Heart right ventricle (tissue), 16 donors: ENCODE results near the gene ZNF503. TPM values are rescaled to one million over a fixed set of nuclear protein-coding genes. Genes with fewer than 3 reads are reported as not detected.

ENCODE experiments used
- ATAC-seq, 8 donors: fragments of 200-7000 bp; cut with Tn5 transposase; one replicate each; pipeline ENCODE4 v1.9.1; 2020; ENCODE audit warnings: mild to moderate bottlenecking in 8 of 8, moderate library complexity in 8 of 8, moderate number of reproducible peaks in 1 of 8
- DNase-seq, 2 donors: peaks; one replicate each; pipeline ENCODE4 v3.0.0-alpha.2; 2020
- H3K27ac ChIP-seq, 10 donors: fragments of 200-600 bp; sonication (generic) in 2 of 10; one replicate each; pipeline versions ENCODE4 v1.5.0 to v1.8.0; 2020 to 2022; ENCODE audit warnings: mild to moderate bottlenecking in 3 of 10
- H3K27me3 ChIP-seq, 7 donors: fragments of 200-600 bp; one replicate each; pipeline ENCODE4 v1.8.0; 2021 to 2022; ENCODE audit warnings: mild to moderate bottlenecking in 2 of 7
- H3K36me3 ChIP-seq, 9 donors: fragments of 200-600 bp; sonication (generic) in 1 of 9; one replicate each; pipeline versions ENCODE4 v1.5.0 to v1.8.0; 2020 to 2022; ENCODE audit warnings: mild to moderate bottlenecking in 2 of 9
- H3K4me1 ChIP-seq, 9 donors: fragments of 200-600 bp; sonication (generic) in 1 of 9; one replicate each; pipeline versions ENCODE4 v1.5.0 to v1.8.0; 2020 to 2022; ENCODE audit warnings: mild to moderate bottlenecking in 4 of 9
- H3K4me3 ChIP-seq, 10 donors: fragments of 200-600 bp; sonication (generic) in 2 of 10; one replicate each; pipeline versions ENCODE4 v1.5.0 to v1.8.0; 2020 to 2022; ENCODE audit warnings: mild to moderate bottlenecking in 7 of 10, moderate library complexity in 2 of 10
- H3K9me3 ChIP-seq, 11 donors: fragments of 200-600 bp in 10 of 11; sonication (generic) in 2 of 11; one replicate each; pipeline versions ENCODE4 v1.5.0 to v1.8.0; 2013 to 2022; ENCODE audit warnings: mild to moderate bottlenecking in 2 of 11, control low read depth in 1 of 11, moderate library complexity in 1 of 11
- WGBS, 2 donors: extraction: QIAGEN DNeasy Blood & Tissue Kit; methylation state at CpG; one replicate each; pipeline ENCODE4 v1.1.7; 2013; ENCODE audit warnings: inconsistent platforms in 1 of 2; 5-methylcytosine and 5-hydroxymethylcytosine counted together
- intact Hi-C, 10 donors: fragments of 100-400 bp; cut with DNase I; formaldehyde crosslinking; loops; one replicate each; pipeline versions ENCODE4 v1.11.1 to v1.14.2; 2022
- long read RNA-seq, 3 donors: library from polyadenylated mRNA; unstranded; transcript quantifications; one replicate each; pipeline ENCODE4 v2.0.0, GENCODE V29; 2020 to 2021
- polyA plus RNA-seq, 2 donors: library from polyadenylated mRNA; stranded (reverse); fragments of 200-250 nt; gene quantifications; one replicate each; pipeline ENCODE4 v1.2.3, GENCODE V29; 2013
- total RNA-seq, 10 donors: library from RNA; stranded (reverse); fragmentation: NEBNext Ultra II Directional in 3 of 10; extraction: Animal tissue kit (Norgen Biotek cat#: 25700) in 3 of 10; gene quantifications; one replicate each; pipeline versions ENCODE4 v1.2.1 to v1.2.4, GENCODE V29; 2021 to 2023
- TF ChIP-seq, protein P1 (sequence below), 9 donors: fragments of 200-600 bp; sonication (generic) in 2 of 9; IDR thresholded peaks; one replicate each; pipeline versions ENCODE4 v1.5.0 to v1.8.0; 2021 to 2022; ENCODE audit warnings: antibody characterized with exemption in 9 of 9, mild to moderate bottlenecking in 5 of 9, moderate library complexity in 1 of 9
- donor health status: Arrhythmogenic right ventricular cardiomyopathy.
- donor health status: ischemic (EF 13 %, LVEDD 7.1; RV severe dilation, severe dysfunction).
- donor health status: healthy with polysubstance abuse.
- donor health status: DM: no; HTN: yes; CAD: no.
- donor health status: DM: no; HTN: no; CAD: no.
- donor health status: ischemic (EF 25% LVEDD 6.9; RV normal size, moderate dysfunction).
- donor health status: ischemic (EF 25% LVEDD 5.7; RV mildly dilated, moderate dysfunction).
- donor health status: healthy.
- donor health status: DM: yes; HTN: yes; CAD: no.
- donor health status: Ischemic cardiomyopathy.
- donor health status: ischemic (EF 35%, LVEDD 5.7; RV mildly dilated, moderate dysfunction).
- donor health status: nonischemic (EF 11% LVEDD 7.7; RV severe dilation, severe dysfunction).
- donor health status: DM: yes; HTN: yes; CAD: no.
- donor health status: PGD.
- donor health status: ischemic (EF 29% LVEDD 5.4; RV normal size, mild dysfunction).
- donor health status: nonischemic (EF 23%, LVEDD 6.1; RV moderate dilation, normal function).

ZNF503 gene, protein sequence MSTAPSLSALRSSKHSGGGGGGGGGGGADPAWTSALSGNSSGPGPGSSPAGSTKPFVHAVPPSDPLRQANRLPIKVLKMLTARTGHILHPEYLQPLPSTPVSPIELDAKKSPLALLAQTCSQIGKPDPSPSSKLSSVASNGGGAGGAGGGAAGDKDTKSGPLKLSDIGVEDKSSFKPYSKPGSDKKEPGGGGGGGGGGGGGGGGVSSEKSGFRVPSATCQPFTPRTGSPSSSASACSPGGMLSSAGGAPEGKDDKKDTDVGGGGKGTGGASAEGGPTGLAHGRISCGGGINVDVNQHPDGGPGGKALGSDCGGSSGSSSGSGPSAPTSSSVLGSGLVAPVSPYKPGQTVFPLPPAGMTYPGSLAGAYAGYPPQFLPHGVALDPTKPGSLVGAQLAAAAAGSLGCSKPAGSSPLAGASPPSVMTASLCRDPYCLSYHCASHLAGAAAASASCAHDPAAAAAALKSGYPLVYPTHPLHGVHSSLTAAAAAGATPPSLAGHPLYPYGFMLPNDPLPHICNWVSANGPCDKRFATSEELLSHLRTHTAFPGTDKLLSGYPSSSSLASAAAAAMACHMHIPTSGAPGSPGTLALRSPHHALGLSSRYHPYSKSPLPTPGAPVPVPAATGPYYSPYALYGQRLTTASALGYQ
- total RNA-seq (1 to 10 TPM; 2.5 to 9.7 (median 4.1) TPM), polyA plus RNA-seq (1 to 10 TPM; 5.2 to 5.6 TPM)
- long read RNA-seq, donor 1, partial matches to known transcripts = 0 of 2 reads
- long read RNA-seq, donor 1, other reads (novel, unspliced or antisense) = 2 of 2 reads
- long read RNA-seq, donor 2, partial matches to known transcripts = 0 of 2 reads
- long read RNA-seq, donor 2, other reads (novel, unspliced or antisense) = 1 of 2 reads
- long read RNA-seq, donor 3, partial matches to known transcripts = 0 of 1 reads
- long read RNA-seq, donor 3, other reads (novel, unspliced or antisense) = 1 of 1 reads

DNA sequence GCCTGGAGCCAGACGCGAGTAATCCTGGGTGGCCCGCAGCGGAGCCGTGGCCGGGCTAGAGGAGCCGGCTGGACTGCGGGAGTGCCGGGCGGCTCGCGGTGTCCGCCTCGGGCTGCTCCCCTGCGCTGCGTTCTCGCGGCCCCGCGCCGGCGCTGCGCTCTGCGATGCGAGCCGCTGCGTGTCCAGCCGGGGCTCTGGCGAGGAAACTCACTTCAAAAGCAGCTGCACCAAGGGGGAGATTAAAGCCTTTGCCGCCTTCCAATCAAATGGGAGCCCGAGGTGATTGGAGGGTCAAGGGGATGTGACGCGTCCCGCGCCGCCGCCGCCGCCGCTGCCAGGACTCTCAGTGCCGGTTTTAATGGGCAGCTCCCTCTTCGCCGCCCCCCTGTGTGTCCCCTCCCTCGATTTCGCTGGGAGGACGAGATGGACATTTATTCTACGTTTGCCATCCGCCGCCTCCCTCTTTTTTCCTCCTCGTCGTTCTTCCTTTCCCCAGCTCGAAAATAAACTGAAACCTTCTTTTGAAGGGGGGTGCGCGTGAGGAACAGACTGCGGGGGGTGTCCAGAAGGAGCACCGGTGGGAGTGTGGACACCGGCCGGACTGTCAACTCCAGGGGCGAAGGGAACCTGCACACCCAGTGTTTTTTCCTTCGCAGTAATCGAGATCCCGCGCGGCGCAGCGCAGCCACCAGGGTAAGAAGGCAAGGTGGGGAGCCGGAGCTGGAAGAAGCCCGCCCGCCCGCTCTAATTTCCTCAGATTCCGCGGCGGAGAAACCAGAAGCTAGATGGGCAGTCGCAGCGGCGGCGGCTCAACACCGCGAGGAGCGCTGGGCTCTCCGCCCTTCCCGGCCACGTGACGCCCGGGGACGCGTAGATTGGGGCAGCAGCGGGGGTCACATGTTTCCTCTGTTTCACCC is at the start of gene ZNF503:
ZNF503 (minus strand) TSS at position 196 of the 917 bp plus-strand sequence. CDS start 345 bp downstream, outside the sequence.
- TF ChIP-seq, protein P1, sequence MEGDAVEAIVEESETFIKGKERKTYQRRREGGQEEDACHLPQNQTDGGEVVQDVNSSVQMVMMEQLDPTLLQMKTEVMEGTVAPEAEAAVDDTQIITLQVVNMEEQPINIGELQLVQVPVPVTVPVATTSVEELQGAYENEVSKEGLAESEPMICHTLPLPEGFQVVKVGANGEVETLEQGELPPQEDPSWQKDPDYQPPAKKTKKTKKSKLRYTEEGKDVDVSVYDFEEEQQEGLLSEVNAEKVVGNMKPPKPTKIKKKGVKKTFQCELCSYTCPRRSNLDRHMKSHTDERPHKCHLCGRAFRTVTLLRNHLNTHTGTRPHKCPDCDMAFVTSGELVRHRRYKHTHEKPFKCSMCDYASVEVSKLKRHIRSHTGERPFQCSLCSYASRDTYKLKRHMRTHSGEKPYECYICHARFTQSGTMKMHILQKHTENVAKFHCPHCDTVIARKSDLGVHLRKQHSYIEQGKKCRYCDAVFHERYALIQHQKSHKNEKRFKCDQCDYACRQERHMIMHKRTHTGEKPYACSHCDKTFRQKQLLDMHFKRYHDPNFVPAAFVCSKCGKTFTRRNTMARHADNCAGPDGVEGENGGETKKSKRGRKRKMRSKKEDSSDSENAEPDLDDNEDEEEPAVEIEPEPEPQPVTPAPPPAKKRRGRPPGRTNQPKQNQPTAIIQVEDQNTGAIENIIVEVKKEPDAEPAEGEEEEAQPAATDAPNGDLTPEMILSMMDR (IDR thresholded peaks at IDR 0.05) = peak in 5 of 9 donors; percentile 9 to 42 (median 29)
- H3K4me3 ChIP-seq = peak within 1 kb of the TSS; percentile 85 to 98 (median 90)
- intact Hi-C loops = loop anchor here in 7 of 10 donors (2.0 to 10.0 kb wide), 27 partner anchors 140 to 1603 kb away; no protein-coding TSS in a partner anchor
- H3K9me3 ChIP-seq = no peaks in the 10 kb centered on the region
- peaks cover 0 to 17% (median 7%) of the 10 kb centered on the region in 9 donors for H3K36me3 ChIP-seq
- peak within 1 kb of the TSS; percentile 85 to 99 (median 94) for H3K27ac ChIP-seq
- peak; percentile 95 to 97 for DNase-seq
- H3K4me1 ChIP-seq = peaks cover 5 to 62% (median 44%) of the 10 kb centered on the region in 9 donors
- peak; percentile 78 to 93 (median 90) for ATAC-seq
- H3K27me3 ChIP-seq = peaks cover 0 to 64% (median 34%) of the 10 kb centered on the region in 7 donors
- 0 to 1% methylated on average over 88 of the region's 88 CpGs for WGBS, 2 donors

DNA sequence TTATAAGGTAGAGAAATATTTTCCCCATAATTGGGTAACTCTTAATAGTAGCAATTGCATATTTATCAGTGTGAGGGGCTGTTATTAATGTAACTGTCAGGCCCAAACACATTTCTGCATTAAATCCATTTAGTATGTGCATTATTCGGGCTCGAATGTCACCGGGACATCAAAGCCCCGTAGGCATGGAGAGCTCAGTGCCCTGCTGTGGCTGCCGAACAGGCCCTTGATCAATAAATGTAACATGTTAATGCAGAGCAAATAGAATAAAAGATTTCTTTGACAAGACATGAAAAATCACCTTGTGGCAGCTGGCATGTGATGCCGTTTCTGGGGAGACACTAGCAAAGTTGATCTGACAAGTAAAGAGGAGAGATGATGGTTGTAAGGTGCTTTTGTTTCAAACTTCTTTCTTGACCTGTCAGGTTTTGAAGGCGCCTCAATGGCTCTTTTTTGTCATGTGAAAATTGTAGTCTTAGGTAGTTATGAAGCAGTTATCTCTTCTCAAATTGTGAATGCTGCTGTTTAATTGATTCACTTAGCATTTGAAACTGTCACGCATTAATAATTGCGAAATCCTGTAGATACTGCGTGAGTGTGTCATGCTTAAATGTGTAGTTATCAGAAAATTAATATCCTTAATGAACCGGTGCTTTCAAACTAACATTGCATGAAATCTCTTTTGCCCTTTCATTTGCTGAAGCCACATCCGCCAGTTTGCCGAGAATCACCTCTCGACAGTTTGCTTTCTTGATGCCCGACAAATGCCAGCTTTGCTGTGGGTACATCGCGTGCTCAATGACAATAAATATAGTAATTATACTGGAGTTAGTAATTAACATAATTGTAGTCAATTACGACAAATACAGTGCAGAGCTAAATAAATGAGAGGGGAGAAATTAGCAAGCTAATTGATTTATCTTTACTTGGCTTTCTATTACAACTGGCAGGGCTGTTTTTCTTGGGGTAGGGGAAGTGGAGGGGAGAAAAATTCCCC is 49.4 kb upstream of the ZNF503 start:
- intact Hi-C loops = no loop called here
- peak overlapping the region in 3 of 10 donors; percentile 29 to 52 (median 47) for H3K27ac ChIP-seq
- peaks cover 0 to 4% (median 0%) of the 10 kb centered on the region in 7 donors for H3K27me3 ChIP-seq
- no peak overlapping the region for H3K4me3 ChIP-seq
- peaks cover 0 to 9% (median 5%) of the 10 kb centered on the region in 11 donors for H3K9me3 ChIP-seq
- TF ChIP-seq, protein P1 (IDR thresholded peaks at IDR 0.05) = no peak
- peaks cover 0 to 10% (median 0%) of the 10 kb centered on the region in 9 donors for H3K36me3 ChIP-seq
- WGBS, 2 donors = 86 to 88% methylated on average over 18 of the region's 18 CpGs
- H3K4me1 ChIP-seq = peaks cover 7 to 34% (median 15%) of the 10 kb centered on the region in 9 donors
- ATAC-seq = no peak
- DNase-seq = no peak

DNA sequence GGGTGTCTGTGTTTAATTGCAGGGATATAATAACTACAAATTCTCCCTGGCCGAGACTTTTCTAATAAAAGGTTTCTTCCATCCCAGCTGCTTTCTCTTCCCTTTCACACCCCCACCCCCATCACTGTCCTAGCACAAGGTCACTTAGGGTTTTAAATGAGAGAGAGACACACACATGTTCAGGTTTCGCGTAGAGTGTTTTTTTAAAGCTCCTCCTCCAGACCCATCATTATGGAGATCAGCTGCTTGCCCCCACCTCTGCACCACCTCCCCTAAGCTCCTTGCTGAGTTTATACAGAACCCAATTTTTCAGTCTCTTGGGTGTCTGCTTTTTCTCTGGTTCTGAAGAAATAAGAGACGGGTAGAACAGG is 48.5 kb upstream of the ZNF503 start:
- peak in 3 of 8 donors; percentile 17 to 27 (median 18) for ATAC-seq
- TF ChIP-seq, protein P1 (IDR thresholded peaks at IDR 0.05) = no peak

More for the DNA sequence above, 48.5 kb upstream of the ZNF503 start:
- Histone ChIP-seq H3K27ac (peak overlapping the region in 7 of 10 donors; percentile 20 to 62 (median 47)), H3K27me3 (peaks cover 0 to 4% (median 0%) of the 10 kb centered on the region in 7 donors), H3K4me1 (peaks cover 7 to 34% (median 15%) of the 10 kb centered on the region in 9 donors), H3K4me3 (no peak overlapping the region), H3K36me3 (peaks cover 0 to 7% (median 0%) of the 10 kb centered on the region in 9 donors), H3K9me3 (peaks cover 0 to 18% (median 5%) of the 10 kb centered on the region in 11 donors)
- intact Hi-C loops = no loop called here
- DNase-seq = no peak
- WGBS, 2 donors = 42 to 43% methylated on average over 4 of the region's 4 CpGs
